HepG2 (cell line): ENCODE data around the gene ZNF431. TPM values are rescaled to one million over a fixed set of nuclear protein-coding genes. Genes with fewer than 3 reads are reported as not detected.

Source experiments
- ASH2L ChIP-seq: fragments of 300-600, 200-600 bp; sonication (generic); IDR thresholded peaks from 2 replicates; pipeline ENCODE4 v1.7.0; 2017; ENCODE audit warnings: low read depth, mild to moderate bottlenecking, moderate library complexity, mixed read lengths, low read length; ENCODE audit not compliant: insufficient read length
- BCLAF1 ChIP-seq: fragments of 450-650 bp; IDR thresholded peaks from 2 replicates; pipeline ENCODE4 v1.6.1; 2017; ENCODE audit warnings: mild to moderate bottlenecking
- BRCA1 ChIP-seq: sonication (generic); formaldehyde crosslinking; IDR thresholded peaks from 2 replicates; pipeline ENCODE4 v1.4.0; 2020; ENCODE audit warnings: missing genetic modification reagents
- DZIP1 ChIP-seq: sonication (generic); formaldehyde crosslinking; IDR thresholded peaks from 2 replicates; pipeline ENCODE4 v1.5.0; 2020; ENCODE audit warnings: mild to moderate bottlenecking, missing genetic modification reagents
- JDP2 ChIP-seq: sonication (generic); formaldehyde crosslinking; IDR thresholded peaks from 2 replicates; pipeline ENCODE4 v1.8.1; 2022; ENCODE audit warnings: missing genetic modification reagents, borderline replicate concordance
- KLF9 ChIP-seq: IDR thresholded peaks from 2 replicates; pipeline ENCODE4 v1.6.1; 2016; ENCODE audit warnings: low read depth
- MLLT10 ChIP-seq: sonication (generic); formaldehyde crosslinking; IDR thresholded peaks from 2 replicates; pipeline ENCODE4 v1.4.0; 2020; ENCODE audit warnings: missing genetic modification reagents
- MTERF4 ChIP-seq: sonication (generic); formaldehyde crosslinking; IDR thresholded peaks from 2 replicates; pipeline ENCODE4 v1.8.0; 2023; ENCODE audit warnings: mild to moderate bottlenecking, missing genetic modification reagents
- NFKBIZ ChIP-seq: IDR thresholded peaks from 2 replicates; pipeline ENCODE4 v1.6.1; 2018; ENCODE audit warnings: missing genetic modification reagents, missing compliant biosample characterization
- RNF2 ChIP-seq: fragments of 450-650 bp; conservative IDR thresholded peaks from 2 replicates; pipeline ENCODE4 v1.6.1; 2016; ENCODE audit warnings: low read depth
- SMAD1 ChIP-seq: sonication (generic); formaldehyde crosslinking; IDR thresholded peaks from 2 replicates; pipeline ENCODE4 v1.4.0; 2020; ENCODE audit warnings: missing genetic modification reagents, low read depth, mild to moderate bottlenecking, borderline replicate concordance
- ZIK1 ChIP-seq: sonication (generic); formaldehyde crosslinking; IDR thresholded peaks from 2 replicates; pipeline ENCODE4 v1.5.0; 2020; ENCODE audit warnings: mild to moderate bottlenecking, low read depth, missing genetic modification reagents, borderline replicate concordance
- ZNF10 ChIP-seq: sonication (generic); formaldehyde crosslinking; IDR thresholded peaks from 2 replicates; pipeline ENCODE4 v1.4.0; 2020; ENCODE audit warnings: mild to moderate bottlenecking, low read depth, missing genetic modification reagents, borderline replicate concordance
- ZNF180 ChIP-seq: sonication (generic); formaldehyde crosslinking; IDR thresholded peaks from 2 replicates; pipeline ENCODE4 v1.4.0; 2020; ENCODE audit warnings: low read depth, missing genetic modification reagents, borderline replicate concordance
- ZNF260 ChIP-seq: sonication (generic); formaldehyde crosslinking; IDR thresholded peaks from 2 replicates; pipeline ENCODE4 v1.4.0; 2020; ENCODE audit warnings: missing genetic modification reagents, low read depth, mild to moderate bottlenecking, borderline replicate concordance
- ZNF597 ChIP-seq: sonication (generic); formaldehyde crosslinking; IDR thresholded peaks from 2 replicates; pipeline ENCODE4 v1.5.0; 2020; ENCODE audit warnings: missing genetic modification reagents
- ZNF747 ChIP-seq: sonication (generic); formaldehyde crosslinking; IDR thresholded peaks from 2 replicates; pipeline ENCODE4 v1.8.1; 2023; ENCODE audit warnings: missing genetic modification reagents, mild to moderate bottlenecking, borderline replicate concordance
- ZSCAN22 ChIP-seq: sonication (generic); formaldehyde crosslinking; IDR thresholded peaks from 2 replicates; pipeline ENCODE4 v1.4.0; 2020; ENCODE audit warnings: mild to moderate bottlenecking, missing genetic modification reagents
- polyA plus RNA-seq, 8 experiments: library from polyadenylated mRNA; depleted of rRNA in 3 of 8; stranded (reverse) in 7 of 8; unstranded in 1 of 8; fragments of >200 nt; fragmentation: Illumina TruSeq in 4 of 8; extraction: Trizol in 4 of 8; gene quantifications; 2 replicates each; pipeline versions ENCODE4 v1.2.1 to v1.2.3, GENCODE V29; 2011 to 2016; ENCODE audit warnings: low read depth in 4 of 8, missing spikeins in 1 of 8, mixed read lengths in 1 of 8; ENCODE audit not compliant: insufficient read depth in 1 of 8
- total RNA-seq, 5 experiments: library from RNA; depleted of rRNA; stranded (reverse); fragments of >200 nt; fragmentation: Illumina TruSeq; extraction: Trizol; gene quantifications; 2 replicates each; pipeline ENCODE4 v1.2.3, GENCODE V29; 2016; ENCODE audit warnings: low read depth in 1 of 5
- TF ChIP-seq, protein P1 (sequence below): sonication (generic); formaldehyde crosslinking; IDR thresholded peaks from 2 replicates; pipeline ENCODE4 v1.4.0; 2020; ENCODE audit warnings: missing genetic modification reagents, borderline replicate concordance

ZNF431 gene
- total and polyA plus RNA-seq, 2 of the 13 experiments (the other 11 are each of a cell fraction or from before 2014, with no cell fraction given) = 4.4 to 11.8 TPM

GRCh38 chr19:21141787-21142464 is at the start of gene ZNF431 (continued):
- peak; percentile 89; the same call in 1 of the 2 replicates for TF ChIP-seq DZIP1 (CRISPR knock-in tag)
- TF ChIP-seq BCLAF1 = no peak
- TF ChIP-seq ZSCAN22 (CRISPR knock-in tag) = no peak
- TF ChIP-seq NFKBIZ = no peak
- no peak for TF ChIP-seq ZNF260 (CRISPR knock-in tag)
- TF ChIP-seq KLF9 = no peak
- TF ChIP-seq, protein P1, sequence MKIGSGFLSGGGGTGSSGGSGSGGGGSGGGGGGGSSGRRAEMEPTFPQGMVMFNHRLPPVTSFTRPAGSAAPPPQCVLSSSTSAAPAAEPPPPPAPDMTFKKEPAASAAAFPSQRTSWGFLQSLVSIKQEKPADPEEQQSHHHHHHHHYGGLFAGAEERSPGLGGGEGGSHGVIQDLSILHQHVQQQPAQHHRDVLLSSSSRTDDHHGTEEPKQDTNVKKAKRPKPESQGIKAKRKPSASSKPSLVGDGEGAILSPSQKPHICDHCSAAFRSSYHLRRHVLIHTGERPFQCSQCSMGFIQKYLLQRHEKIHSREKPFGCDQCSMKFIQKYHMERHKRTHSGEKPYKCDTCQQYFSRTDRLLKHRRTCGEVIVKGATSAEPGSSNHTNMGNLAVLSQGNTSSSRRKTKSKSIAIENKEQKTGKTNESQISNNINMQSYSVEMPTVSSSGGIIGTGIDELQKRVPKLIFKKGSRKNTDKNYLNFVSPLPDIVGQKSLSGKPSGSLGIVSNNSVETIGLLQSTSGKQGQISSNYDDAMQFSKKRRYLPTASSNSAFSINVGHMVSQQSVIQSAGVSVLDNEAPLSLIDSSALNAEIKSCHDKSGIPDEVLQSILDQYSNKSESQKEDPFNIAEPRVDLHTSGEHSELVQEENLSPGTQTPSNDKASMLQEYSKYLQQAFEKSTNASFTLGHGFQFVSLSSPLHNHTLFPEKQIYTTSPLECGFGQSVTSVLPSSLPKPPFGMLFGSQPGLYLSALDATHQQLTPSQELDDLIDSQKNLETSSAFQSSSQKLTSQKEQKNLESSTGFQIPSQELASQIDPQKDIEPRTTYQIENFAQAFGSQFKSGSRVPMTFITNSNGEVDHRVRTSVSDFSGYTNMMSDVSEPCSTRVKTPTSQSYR (CRISPR knock-in tag) = no peak
- TF ChIP-seq BRCA1 (CRISPR knock-in tag) = no peak
- no peak for TF ChIP-seq JDP2 (CRISPR knock-in tag)
- no peak for TF ChIP-seq ZNF10 (CRISPR knock-in tag)
- TF ChIP-seq ZNF597 (CRISPR knock-in tag) = no peak
- TF ChIP-seq ASH2L = peak; percentile 71
- TF ChIP-seq MTERF4 (CRISPR knock-in tag) = no peak
- TF ChIP-seq SMAD1 (CRISPR knock-in tag) = peak; percentile 94; the same call in 1 of the 2 replicates
- TF ChIP-seq ZNF180 (CRISPR knock-in tag) = no peak
- TF ChIP-seq MLLT10 = no peak
- no peak for TF ChIP-seq RNF2
- peak; percentile 38; the same call in 1 of the 2 replicates for TF ChIP-seq ZNF747
- no peak for TF ChIP-seq ZIK1 (CRISPR knock-in tag)
